WTC11 (cell line): ENCODE results near the gene LTBP3. TPM values are rescaled to one million over a fixed set of nuclear protein-coding genes. Genes with fewer than 3 reads are reported as not detected.

Experiments used
- ATAC-seq: fragments of 200-7000 bp; cut with Tn5 transposase; 2 replicates; pipeline ENCODE4 v1.10.0; 2021; ENCODE audit warnings: mild to moderate bottlenecking, moderate library complexity
- CTCF ChIA-PET: fragments of 300-600 bp; sonication (Branson Sonifier 250); formaldehyde crosslinking; loops from one replicate; lab custom pipeline; 2021; ENCODE audit warnings: antibody characterized with exemption; lab: Charles Lee
- POLR2A ChIA-PET: fragments of 350-600 bp; sonication (Branson Sonifier 250); formaldehyde crosslinking; loops from one replicate; lab custom pipeline; 2021; ENCODE audit warnings: antibody characterized with exemption; lab: Charles Lee
- DNase-seq: peaks from one replicate; pipeline ENCODE4 v3.0.0; 2021; ENCODE audit warnings: low spot score
- H3K27ac Mint-ChIP-seq: 2 replicates; pipeline ENCODE4 v1.8.0; 2021; ENCODE audit warnings: mixed read lengths
- H3K27me3 Mint-ChIP-seq: 2 replicates; pipeline ENCODE4 v1.8.0; 2021; ENCODE audit warnings: low read depth, mild to moderate bottlenecking, moderate library complexity, mixed read lengths
- H3K36me3 Mint-ChIP-seq: 2 replicates; pipeline ENCODE4 v1.8.0; 2021; ENCODE audit warnings: mixed read lengths
- H3K4me1 Mint-ChIP-seq: 2 replicates; pipeline ENCODE4 v1.8.0; 2022; ENCODE audit warnings: mixed read lengths
- H3K4me3 Mint-ChIP-seq: 2 replicates; pipeline ENCODE4 v1.8.0; 2021; ENCODE audit warnings: mild to moderate bottlenecking, moderate library complexity, mixed read lengths
- H3K9me3 Mint-ChIP-seq: 2 replicates; pipeline ENCODE4 v1.8.0; 2021; ENCODE audit warnings: mixed read lengths
- FOXJ3 ChIP-seq: sonication (generic); formaldehyde crosslinking; IDR thresholded peaks from 2 replicates; pipeline ENCODE4 v1.9.0; 2021; ENCODE audit warnings: missing genetic modification reagents, mild to moderate bottlenecking, borderline replicate concordance
- HMGA2 ChIP-seq: fragments of 250-450 bp; sonication (Bioruptor Pico); IDR thresholded peaks from 2 replicates; pipeline ENCODE4 v1.4.0; 2021; ENCODE audit warnings: mild to moderate bottlenecking, moderate library complexity
- MYBL2 ChIP-seq: sonication (generic); formaldehyde crosslinking; IDR thresholded peaks from 2 replicates; pipeline ENCODE4 v1.8.1; 2023; ENCODE audit warnings: mild to moderate bottlenecking, moderate library complexity, missing genetic modification reagents
- RELA ChIP-seq: sonication (generic); formaldehyde crosslinking; IDR thresholded peaks from 2 replicates; pipeline ENCODE4 v1.8.1; 2022; ENCODE audit warnings: missing genetic modification reagents, mild to moderate bottlenecking, borderline replicate concordance
- SP1 ChIP-seq: sonication (generic); formaldehyde crosslinking; conservative IDR thresholded peaks from 2 replicates; pipeline ENCODE4 v1.8.1; 2022; ENCODE audit warnings: missing genetic modification reagents
- ZBTB21 ChIP-seq: sonication (generic); formaldehyde crosslinking; IDR thresholded peaks from 2 replicates; pipeline ENCODE4 v1.8.1; 2023; ENCODE audit warnings: mild to moderate bottlenecking, missing genetic modification reagents, borderline replicate concordance
- ZNF138 ChIP-seq: sonication (generic); formaldehyde crosslinking; conservative IDR thresholded peaks from 2 replicates; pipeline ENCODE4 v1.8.1; 2022; ENCODE audit warnings: mild to moderate bottlenecking, moderate library complexity, missing genetic modification reagents
- ZNF219 ChIP-seq: sonication (generic); formaldehyde crosslinking; IDR thresholded peaks from 2 replicates; pipeline ENCODE4 v1.8.0; 2023; ENCODE audit warnings: missing genetic modification reagents, mild to moderate bottlenecking, borderline replicate concordance
- ZNF396 ChIP-seq: fragments of 250-450 bp; sonication (Bioruptor Pico); IDR thresholded peaks from 2 replicates; pipeline ENCODE4 v1.8.0; 2021; ENCODE audit warnings: mild to moderate bottlenecking, moderate library complexity, borderline replicate concordance
- ZNF423 ChIP-seq: fragments of 250-450 bp; sonication (Bioruptor Pico); IDR thresholded peaks from 2 replicates; pipeline ENCODE4 v2.1.2; 2022; ENCODE audit warnings: mild to moderate bottlenecking, moderate library complexity
- total RNA-seq: library from RNA; stranded (reverse); gene quantifications from 3 replicates; pipeline ENCODE4 v1.2.3, GENCODE V29; 2021
- TF ChIP-seq, protein P1 (sequence below): sonication (generic); formaldehyde crosslinking; IDR thresholded peaks from 2 replicates; pipeline ENCODE4 v1.8.1; 2023; ENCODE audit warnings: mild to moderate bottlenecking, missing genetic modification reagents
- TF ChIP-seq, protein P2 (sequence below): sonication (generic); formaldehyde crosslinking; IDR thresholded peaks from 2 replicates; pipeline ENCODE4 v1.8.1; 2023; ENCODE audit warnings: mild to moderate bottlenecking, missing genetic modification reagents
- TF ChIP-seq, protein P3 (sequence below): sonication (generic); formaldehyde crosslinking; IDR thresholded peaks from 2 replicates; pipeline ENCODE4 v1.8.0; 2023; ENCODE audit warnings: missing genetic modification reagents
- TF ChIP-seq, protein P4 (sequence below): fragments of 200-600 bp; IDR thresholded peaks from 2 replicates; pipeline ENCODE4 v1.8.0; 2022; ENCODE audit warnings: antibody characterized with exemption
- TF ChIP-seq, protein P5 (sequence below): sonication (generic); formaldehyde crosslinking; IDR thresholded peaks from 2 replicates; pipeline ENCODE4 v1.8.0; 2023; ENCODE audit warnings: missing genetic modification reagents, mild to moderate bottlenecking, borderline replicate concordance
- TF ChIP-seq, protein P6 (sequence below): sonication (generic); formaldehyde crosslinking; IDR thresholded peaks from 2 replicates; pipeline ENCODE4 v1.8.1; 2023; ENCODE audit warnings: mild to moderate bottlenecking, missing genetic modification reagents, moderate library complexity
- TF ChIP-seq, protein P7 (sequence below): sonication (generic); formaldehyde crosslinking; conservative IDR thresholded peaks from 2 replicates; pipeline ENCODE4 v1.8.1; 2023; ENCODE audit warnings: mild to moderate bottlenecking, low read depth, missing genetic modification reagents, moderate library complexity
- TF ChIP-seq, protein P8 (sequence below): sonication (generic); formaldehyde crosslinking; IDR thresholded peaks from 2 replicates; pipeline ENCODE4 v1.8.1; 2022; ENCODE audit warnings: mild to moderate bottlenecking, moderate library complexity, missing genetic modification reagents

The LTBP3 gene
- total RNA-seq, 1 experiment from 2014 or later: 20.7 TPM

DNA sequence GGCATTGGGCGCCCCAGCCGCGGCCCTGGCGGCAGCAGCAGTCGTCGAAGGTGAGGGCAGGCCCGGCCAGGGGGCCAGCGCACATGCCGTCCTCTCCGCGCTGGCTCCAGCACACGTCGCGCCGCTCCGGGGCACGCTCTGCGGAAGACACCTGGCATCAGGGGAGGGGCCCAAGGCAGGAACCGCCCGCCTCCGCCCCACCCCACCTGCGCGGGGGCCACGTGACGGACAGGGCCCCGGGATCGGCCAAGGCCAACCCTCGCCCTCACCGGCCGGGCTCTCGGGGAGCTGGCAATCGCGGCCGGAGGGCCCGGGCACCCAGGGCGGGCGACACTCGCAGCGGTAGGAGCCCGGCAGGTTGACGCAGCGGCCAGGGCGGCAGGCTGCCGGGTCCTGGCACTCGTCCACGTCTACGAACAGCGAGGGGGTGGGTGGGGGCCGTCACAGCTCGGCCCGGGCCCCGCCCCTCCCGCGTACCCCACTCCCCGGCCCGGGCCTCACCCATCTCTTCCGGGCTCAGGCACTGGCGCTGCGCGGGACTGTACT, 18.3 kb downstream of the LTBP3 start:
- H3K36me3 Mint-ChIP-seq: no peaks in the 10 kb centered on the region
- CTCF ChIA-PET: interaction anchor here (0.6 to 10.3 kb wide), 50 partner anchors 9 to 910 kb away, joined by 3 to 271 read pairs (median 5); partner anchors contain the start of genes DPF2, EHBP1L1, FAM89B and KCNK7
- peaks cover 53% of the 10 kb centered on the region for H3K27me3 Mint-ChIP-seq
- peak overlapping the region; percentile 68 for H3K4me3 Mint-ChIP-seq
- no peaks in the 10 kb centered on the region for H3K9me3 Mint-ChIP-seq
- H3K27ac Mint-ChIP-seq: no peak overlapping the region
- ATAC-seq: peak; percentile 36
- POLR2A ChIA-PET: interaction anchor here (0.6 to 2.1 kb wide), 9 partner anchors 14 to 186 kb away, joined by 3 to 10 read pairs (median 5); partner anchors contain the start of genes FAM89B, MALAT1, PCNX3 and SCYL1
- peaks cover 2% of the 10 kb centered on the region for H3K4me1 Mint-ChIP-seq
- peak; percentile 78 for DNase-seq
- TF ChIP-seq, protein P1, sequence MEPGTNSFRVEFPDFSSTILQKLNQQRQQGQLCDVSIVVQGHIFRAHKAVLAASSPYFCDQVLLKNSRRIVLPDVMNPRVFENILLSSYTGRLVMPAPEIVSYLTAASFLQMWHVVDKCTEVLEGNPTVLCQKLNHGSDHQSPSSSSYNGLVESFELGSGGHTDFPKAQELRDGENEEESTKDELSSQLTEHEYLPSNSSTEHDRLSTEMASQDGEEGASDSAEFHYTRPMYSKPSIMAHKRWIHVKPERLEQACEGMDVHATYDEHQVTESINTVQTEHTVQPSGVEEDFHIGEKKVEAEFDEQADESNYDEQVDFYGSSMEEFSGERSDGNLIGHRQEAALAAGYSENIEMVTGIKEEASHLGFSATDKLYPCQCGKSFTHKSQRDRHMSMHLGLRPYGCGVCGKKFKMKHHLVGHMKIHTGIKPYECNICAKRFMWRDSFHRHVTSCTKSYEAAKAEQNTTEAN (CRISPR knock-in tag): peak; percentile 94
- TF ChIP-seq, protein P2, sequence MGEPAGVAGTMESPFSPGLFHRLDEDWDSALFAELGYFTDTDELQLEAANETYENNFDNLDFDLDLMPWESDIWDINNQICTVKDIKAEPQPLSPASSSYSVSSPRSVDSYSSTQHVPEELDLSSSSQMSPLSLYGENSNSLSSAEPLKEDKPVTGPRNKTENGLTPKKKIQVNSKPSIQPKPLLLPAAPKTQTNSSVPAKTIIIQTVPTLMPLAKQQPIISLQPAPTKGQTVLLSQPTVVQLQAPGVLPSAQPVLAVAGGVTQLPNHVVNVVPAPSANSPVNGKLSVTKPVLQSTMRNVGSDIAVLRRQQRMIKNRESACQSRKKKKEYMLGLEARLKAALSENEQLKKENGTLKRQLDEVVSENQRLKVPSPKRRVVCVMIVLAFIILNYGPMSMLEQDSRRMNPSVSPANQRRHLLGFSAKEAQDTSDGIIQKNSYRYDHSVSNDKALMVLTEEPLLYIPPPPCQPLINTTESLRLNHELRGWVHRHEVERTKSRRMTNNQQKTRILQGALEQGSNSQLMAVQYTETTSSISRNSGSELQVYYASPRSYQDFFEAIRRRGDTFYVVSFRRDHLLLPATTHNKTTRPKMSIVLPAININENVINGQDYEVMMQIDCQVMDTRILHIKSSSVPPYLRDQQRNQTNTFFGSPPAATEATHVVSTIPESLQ (CRISPR knock-in tag): no peak
- 0 out of 2 replicates have a peak, but pooled peaks have one; percentile 22 for TF ChIP-seq ZBTB21 (CRISPR knock-in tag)
- peak; percentile 90; the same call in 1 of the 2 replicates for TF ChIP-seq RELA (CRISPR knock-in tag)
- TF ChIP-seq, protein P3, sequence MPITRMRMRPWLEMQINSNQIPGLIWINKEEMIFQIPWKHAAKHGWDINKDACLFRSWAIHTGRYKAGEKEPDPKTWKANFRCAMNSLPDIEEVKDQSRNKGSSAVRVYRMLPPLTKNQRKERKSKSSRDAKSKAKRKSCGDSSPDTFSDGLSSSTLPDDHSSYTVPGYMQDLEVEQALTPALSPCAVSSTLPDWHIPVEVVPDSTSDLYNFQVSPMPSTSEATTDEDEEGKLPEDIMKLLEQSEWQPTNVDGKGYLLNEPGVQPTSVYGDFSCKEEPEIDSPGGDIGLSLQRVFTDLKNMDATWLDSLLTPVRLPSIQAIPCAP (CRISPR knock-in tag): peak; percentile 90; the same call in 1 of the 2 replicates
- no peak for TF ChIP-seq ZNF396 (CRISPR knock-in tag)
- no peak; the same call in 1 of the 2 replicates for TF ChIP-seq ZNF219
- TF ChIP-seq, protein P4, sequence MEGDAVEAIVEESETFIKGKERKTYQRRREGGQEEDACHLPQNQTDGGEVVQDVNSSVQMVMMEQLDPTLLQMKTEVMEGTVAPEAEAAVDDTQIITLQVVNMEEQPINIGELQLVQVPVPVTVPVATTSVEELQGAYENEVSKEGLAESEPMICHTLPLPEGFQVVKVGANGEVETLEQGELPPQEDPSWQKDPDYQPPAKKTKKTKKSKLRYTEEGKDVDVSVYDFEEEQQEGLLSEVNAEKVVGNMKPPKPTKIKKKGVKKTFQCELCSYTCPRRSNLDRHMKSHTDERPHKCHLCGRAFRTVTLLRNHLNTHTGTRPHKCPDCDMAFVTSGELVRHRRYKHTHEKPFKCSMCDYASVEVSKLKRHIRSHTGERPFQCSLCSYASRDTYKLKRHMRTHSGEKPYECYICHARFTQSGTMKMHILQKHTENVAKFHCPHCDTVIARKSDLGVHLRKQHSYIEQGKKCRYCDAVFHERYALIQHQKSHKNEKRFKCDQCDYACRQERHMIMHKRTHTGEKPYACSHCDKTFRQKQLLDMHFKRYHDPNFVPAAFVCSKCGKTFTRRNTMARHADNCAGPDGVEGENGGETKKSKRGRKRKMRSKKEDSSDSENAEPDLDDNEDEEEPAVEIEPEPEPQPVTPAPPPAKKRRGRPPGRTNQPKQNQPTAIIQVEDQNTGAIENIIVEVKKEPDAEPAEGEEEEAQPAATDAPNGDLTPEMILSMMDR: no peak
- TF ChIP-seq, protein P5, sequence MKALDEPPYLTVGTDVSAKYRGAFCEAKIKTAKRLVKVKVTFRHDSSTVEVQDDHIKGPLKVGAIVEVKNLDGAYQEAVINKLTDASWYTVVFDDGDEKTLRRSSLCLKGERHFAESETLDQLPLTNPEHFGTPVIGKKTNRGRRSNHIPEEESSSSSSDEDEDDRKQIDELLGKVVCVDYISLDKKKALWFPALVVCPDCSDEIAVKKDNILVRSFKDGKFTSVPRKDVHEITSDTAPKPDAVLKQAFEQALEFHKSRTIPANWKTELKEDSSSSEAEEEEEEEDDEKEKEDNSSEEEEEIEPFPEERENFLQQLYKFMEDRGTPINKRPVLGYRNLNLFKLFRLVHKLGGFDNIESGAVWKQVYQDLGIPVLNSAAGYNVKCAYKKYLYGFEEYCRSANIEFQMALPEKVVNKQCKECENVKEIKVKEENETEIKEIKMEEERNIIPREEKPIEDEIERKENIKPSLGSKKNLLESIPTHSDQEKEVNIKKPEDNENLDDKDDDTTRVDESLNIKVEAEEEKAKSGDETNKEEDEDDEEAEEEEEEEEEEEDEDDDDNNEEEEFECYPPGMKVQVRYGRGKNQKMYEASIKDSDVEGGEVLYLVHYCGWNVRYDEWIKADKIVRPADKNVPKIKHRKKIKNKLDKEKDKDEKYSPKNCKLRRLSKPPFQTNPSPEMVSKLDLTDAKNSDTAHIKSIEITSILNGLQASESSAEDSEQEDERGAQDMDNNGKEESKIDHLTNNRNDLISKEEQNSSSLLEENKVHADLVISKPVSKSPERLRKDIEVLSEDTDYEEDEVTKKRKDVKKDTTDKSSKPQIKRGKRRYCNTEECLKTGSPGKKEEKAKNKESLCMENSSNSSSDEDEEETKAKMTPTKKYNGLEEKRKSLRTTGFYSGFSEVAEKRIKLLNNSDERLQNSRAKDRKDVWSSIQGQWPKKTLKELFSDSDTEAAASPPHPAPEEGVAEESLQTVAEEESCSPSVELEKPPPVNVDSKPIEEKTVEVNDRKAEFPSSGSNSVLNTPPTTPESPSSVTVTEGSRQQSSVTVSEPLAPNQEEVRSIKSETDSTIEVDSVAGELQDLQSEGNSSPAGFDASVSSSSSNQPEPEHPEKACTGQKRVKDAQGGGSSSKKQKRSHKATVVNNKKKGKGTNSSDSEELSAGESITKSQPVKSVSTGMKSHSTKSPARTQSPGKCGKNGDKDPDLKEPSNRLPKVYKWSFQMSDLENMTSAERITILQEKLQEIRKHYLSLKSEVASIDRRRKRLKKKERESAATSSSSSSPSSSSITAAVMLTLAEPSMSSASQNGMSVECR: 0 out of 2 replicates have a peak, but pooled peaks have one; percentile 33
- TF ChIP-seq, protein P6, sequence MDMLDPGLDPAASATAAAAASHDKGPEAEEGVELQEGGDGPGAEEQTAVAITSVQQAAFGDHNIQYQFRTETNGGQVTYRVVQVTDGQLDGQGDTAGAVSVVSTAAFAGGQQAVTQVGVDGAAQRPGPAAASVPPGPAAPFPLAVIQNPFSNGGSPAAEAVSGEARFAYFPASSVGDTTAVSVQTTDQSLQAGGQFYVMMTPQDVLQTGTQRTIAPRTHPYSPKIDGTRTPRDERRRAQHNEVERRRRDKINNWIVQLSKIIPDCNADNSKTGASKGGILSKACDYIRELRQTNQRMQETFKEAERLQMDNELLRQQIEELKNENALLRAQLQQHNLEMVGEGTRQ (CRISPR knock-in tag): peak; percentile 97
- TF ChIP-seq, protein P7, sequence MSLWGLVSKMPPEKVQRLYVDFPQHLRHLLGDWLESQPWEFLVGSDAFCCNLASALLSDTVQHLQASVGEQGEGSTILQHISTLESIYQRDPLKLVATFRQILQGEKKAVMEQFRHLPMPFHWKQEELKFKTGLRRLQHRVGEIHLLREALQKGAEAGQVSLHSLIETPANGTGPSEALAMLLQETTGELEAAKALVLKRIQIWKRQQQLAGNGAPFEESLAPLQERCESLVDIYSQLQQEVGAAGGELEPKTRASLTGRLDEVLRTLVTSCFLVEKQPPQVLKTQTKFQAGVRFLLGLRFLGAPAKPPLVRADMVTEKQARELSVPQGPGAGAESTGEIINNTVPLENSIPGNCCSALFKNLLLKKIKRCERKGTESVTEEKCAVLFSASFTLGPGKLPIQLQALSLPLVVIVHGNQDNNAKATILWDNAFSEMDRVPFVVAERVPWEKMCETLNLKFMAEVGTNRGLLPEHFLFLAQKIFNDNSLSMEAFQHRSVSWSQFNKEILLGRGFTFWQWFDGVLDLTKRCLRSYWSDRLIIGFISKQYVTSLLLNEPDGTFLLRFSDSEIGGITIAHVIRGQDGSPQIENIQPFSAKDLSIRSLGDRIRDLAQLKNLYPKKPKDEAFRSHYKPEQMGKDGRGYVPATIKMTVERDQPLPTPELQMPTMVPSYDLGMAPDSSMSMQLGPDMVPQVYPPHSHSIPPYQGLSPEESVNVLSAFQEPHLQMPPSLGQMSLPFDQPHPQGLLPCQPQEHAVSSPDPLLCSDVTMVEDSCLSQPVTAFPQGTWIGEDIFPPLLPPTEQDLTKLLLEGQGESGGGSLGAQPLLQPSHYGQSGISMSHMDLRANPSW: no peak
- TF ChIP-seq ZNF423 (CRISPR knock-in tag): peak; percentile 64
- TF ChIP-seq FOXJ3: no peak
- no peak for TF ChIP-seq HMGA2
- peak; percentile 87 for TF ChIP-seq SP1 (CRISPR knock-in tag)
- TF ChIP-seq, protein P8, sequence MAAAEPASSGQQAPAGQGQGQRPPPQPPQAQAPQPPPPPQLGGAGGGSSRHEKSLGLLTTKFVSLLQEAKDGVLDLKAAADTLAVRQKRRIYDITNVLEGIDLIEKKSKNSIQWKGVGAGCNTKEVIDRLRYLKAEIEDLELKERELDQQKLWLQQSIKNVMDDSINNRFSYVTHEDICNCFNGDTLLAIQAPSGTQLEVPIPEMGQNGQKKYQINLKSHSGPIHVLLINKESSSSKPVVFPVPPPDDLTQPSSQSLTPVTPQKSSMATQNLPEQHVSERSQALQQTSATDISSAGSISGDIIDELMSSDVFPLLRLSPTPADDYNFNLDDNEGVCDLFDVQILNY: peak; percentile 92
- peak; percentile 95 for TF ChIP-seq ZNF138 (CRISPR knock-in tag)
- TF ChIP-seq MYBL2: peak; percentile 88; the same call in 1 of the 2 replicates
